ENCODE results near the gene DUSP12. TPM values are rescaled to one million over a fixed set of nuclear protein-coding genes. Genes with fewer than 3 reads are reported as not detected.
A peak's percentile ranks its signal among the peaks of the same experiment; 100 is the strongest.

Gene DUSP12
- polyA plus RNA-seq, 1 of the 3 experiments (the other 2 are of a cell fraction) = 41.7 TPM

DNA sequence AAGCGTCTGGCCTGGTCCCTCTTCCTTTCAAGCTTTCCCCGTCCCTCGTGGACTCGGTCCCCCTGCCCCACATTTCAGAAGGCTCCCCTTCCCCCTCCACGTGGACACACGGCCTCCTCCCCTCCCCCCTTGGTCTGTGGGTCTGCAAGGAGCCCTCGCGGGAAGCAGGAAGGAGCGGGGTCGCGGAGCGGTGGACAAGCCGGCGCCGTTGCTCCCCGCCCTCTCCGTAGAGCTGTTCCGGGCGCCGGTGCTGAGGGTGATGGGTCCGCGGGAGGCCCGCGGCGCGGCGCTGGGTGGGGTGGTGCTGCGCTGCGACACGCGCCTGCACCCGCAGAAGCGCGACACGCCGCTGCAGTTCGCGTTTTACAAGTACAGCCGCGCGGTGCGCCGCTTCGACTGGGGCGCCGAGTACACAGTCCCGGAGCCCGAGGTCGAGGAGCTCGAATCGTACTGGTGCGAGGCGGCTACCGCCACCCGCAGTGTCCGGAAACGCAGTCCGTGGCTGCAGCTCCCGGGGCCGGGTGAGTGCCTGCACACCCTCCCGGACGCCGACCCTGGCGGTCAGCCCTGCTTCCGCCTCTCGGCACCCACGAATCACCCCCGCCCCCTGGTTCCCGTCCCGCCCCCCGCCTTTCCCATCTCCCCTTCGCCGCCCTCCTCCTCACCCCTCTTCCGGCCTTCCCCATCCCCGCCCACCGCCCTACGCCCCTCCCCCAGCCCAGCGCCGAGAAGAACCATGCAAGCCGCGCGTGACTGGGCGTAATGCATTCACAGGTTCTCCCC, 22.9 kb upstream of the DUSP12 start:
- Histone ChIP-seq H3K4me1 (ENCODE audit: control insufficient read depth in 1 of 2, insufficient read depth in 2 of 2, low read depth in 1 of 2, low read length in 1 of 2) (peaks cover 13 to 15% of the 10 kb centered on the region in 2 experiments; a peak in 2 of 4 replicates), H2AFZ (ENCODE audit: low read depth) (peak overlapping the region; percentile 75), H3F3A (replicated peaks; ENCODE audit: insufficient read depth) (peaks cover 17% of the 10 kb centered on the region), H3K36me3 (replicated peaks in 1 of 2; ENCODE audit: control insufficient read depth in 1 of 2, insufficient read depth in 2 of 2, low read length in 1 of 2) (no peaks in the 10 kb centered on the region), H3K4me3 (ENCODE audit: low read depth in 2 of 2, low read length in 1 of 2) (peak overlapping the region; percentile 73 to 79), H4K20me1 (ENCODE audit: insufficient read depth) (no peaks in the 10 kb centered on the region), H3K27me3 (ENCODE audit: insufficient read depth) (no peaks in the 10 kb centered on the region), H3K79me2 (ENCODE audit: insufficient read depth) (no peaks in the 10 kb centered on the region; the same call in 1 of the 2 replicates), H3K27ac (ENCODE audit: low read depth in 2 of 2, low read length in 1 of 2) (peak overlapping the region; percentile 69 to 84), H3K4me2 (peak overlapping the region; percentile 98), H3K9me3 (no peaks in the 10 kb centered on the region), H3K9me2 (no peaks in the 10 kb centered on the region), H3K9ac (peak overlapping the region; percentile 88)
- 1% methylated on average over 13 of the region's 83 CpGs for WGBS (ENCODE audit: low lambda C conversion rate)
- TF ChIP-seq FOSL2 (IDR thresholded peaks at IDR 0.05; ENCODE audit: borderline replicate concordance, low read depth) (no peak), TEAD4 (IDR thresholded peaks at IDR 0.05; ENCODE audit: borderline replicate concordance, insufficient read depth) (0 out of 2 replicates have a peak, but pooled peaks have one; percentile 11), USF2 (IDR thresholded peaks at IDR 0.05; ENCODE audit: borderline replicate concordance, low read depth, low read length) (no peak), RAD21 (IDR thresholded peaks at IDR 0.05; ENCODE audit: low read length) (no peak), SIN3A (IDR thresholded peaks at IDR 0.05; ENCODE audit: borderline replicate concordance, low read depth, low read length) (peak; percentile 20; the same call in 1 of the 2 replicates), RXRA (IDR thresholded peaks at IDR 0.05; ENCODE audit: borderline replicate concordance, low read depth) (peak; percentile 28; the same call in 1 of the 2 replicates), ELF1 (IDR thresholded peaks at IDR 0.05) (peak; percentile 29; the same call in 1 of the 2 replicates), JUND (IDR thresholded peaks at IDR 0.05) (no peak), CHD2 (IDR thresholded peaks at IDR 0.05; ENCODE audit: low read length, partially characterized antibody) (peak; percentile 59), FOXM1 (IDR thresholded peaks at IDR 0.05; ENCODE audit: low read depth) (no peak), POLR2AphosphoS5 (IDR thresholded peaks at IDR 0.05; ENCODE audit: low read depth, low read length) (peak; percentile 71; the same call in 1 of the 2 replicates), EZH2phosphoT487 (IDR thresholded peaks at IDR 0.05; ENCODE audit: borderline replicate concordance, low read depth) (no peak), TAF1 (IDR thresholded peaks at IDR 0.05; ENCODE audit: borderline replicate concordance, low read depth, low read length) (peak; percentile 13; the same call in 1 of the 2 replicates), GABPA (IDR thresholded peaks at IDR 0.05; ENCODE audit: low read depth) (no peak; the same call in 1 of the 2 replicates)
- TF ChIP-seq, protein P1, sequence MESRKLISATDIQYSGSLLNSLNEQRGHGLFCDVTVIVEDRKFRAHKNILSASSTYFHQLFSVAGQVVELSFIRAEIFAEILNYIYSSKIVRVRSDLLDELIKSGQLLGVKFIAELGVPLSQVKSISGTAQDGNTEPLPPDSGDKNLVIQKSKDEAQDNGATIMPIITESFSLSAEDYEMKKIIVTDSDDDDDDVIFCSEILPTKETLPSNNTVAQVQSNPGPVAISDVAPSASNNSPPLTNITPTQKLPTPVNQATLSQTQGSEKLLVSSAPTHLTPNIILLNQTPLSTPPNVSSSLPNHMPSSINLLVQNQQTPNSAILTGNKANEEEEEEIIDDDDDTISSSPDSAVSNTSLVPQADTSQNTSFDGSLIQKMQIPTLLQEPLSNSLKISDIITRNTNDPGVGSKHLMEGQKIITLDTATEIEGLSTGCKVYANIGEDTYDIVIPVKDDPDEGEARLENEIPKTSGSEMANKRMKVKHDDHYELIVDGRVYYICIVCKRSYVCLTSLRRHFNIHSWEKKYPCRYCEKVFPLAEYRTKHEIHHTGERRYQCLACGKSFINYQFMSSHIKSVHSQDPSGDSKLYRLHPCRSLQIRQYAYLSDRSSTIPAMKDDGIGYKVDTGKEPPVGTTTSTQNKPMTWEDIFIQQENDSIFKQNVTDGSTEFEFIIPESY (IDR thresholded peaks at IDR 0.05; ENCODE audit: borderline replicate concordance, low read depth) = 0 out of 2 replicates have a peak, but pooled peaks have one; percentile 54
- TF ChIP-seq, protein P2, sequence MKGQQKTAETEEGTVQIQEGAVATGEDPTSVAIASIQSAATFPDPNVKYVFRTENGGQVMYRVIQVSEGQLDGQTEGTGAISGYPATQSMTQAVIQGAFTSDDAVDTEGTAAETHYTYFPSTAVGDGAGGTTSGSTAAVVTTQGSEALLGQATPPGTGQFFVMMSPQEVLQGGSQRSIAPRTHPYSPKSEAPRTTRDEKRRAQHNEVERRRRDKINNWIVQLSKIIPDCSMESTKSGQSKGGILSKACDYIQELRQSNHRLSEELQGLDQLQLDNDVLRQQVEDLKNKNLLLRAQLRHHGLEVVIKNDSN (IDR thresholded peaks at IDR 0.05; ENCODE audit: borderline replicate concordance, low read depth) = no peak
- TF ChIP-seq, protein P3, sequence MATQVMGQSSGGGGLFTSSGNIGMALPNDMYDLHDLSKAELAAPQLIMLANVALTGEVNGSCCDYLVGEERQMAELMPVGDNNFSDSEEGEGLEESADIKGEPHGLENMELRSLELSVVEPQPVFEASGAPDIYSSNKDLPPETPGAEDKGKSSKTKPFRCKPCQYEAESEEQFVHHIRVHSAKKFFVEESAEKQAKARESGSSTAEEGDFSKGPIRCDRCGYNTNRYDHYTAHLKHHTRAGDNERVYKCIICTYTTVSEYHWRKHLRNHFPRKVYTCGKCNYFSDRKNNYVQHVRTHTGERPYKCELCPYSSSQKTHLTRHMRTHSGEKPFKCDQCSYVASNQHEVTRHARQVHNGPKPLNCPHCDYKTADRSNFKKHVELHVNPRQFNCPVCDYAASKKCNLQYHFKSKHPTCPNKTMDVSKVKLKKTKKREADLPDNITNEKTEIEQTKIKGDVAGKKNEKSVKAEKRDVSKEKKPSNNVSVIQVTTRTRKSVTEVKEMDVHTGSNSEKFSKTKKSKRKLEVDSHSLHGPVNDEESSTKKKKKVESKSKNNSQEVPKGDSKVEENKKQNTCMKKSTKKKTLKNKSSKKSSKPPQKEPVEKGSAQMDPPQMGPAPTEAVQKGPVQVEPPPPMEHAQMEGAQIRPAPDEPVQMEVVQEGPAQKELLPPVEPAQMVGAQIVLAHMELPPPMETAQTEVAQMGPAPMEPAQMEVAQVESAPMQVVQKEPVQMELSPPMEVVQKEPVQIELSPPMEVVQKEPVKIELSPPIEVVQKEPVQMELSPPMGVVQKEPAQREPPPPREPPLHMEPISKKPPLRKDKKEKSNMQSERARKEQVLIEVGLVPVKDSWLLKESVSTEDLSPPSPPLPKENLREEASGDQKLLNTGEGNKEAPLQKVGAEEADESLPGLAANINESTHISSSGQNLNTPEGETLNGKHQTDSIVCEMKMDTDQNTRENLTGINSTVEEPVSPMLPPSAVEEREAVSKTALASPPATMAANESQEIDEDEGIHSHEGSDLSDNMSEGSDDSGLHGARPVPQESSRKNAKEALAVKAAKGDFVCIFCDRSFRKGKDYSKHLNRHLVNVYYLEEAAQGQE (IDR thresholded peaks at IDR 0.05; ENCODE audit: low read depth, low read length) = peak; percentile 64; the same call in 1 of the 2 replicates
- POLR2A ChIA-PET = interaction anchor here (0.6 to 1.5 kb wide), 6 partner anchors 11 to 529 kb away, joined by 3 to 9 read pairs (median 4); partner anchors contain the start of gene DUSP12
- CTCF ChIA-PET = interaction anchor here (1.0 to 5.9 kb wide), 8 partner anchors 8 to 239 kb away, joined by 3 to 62 read pairs (median 5); partner anchors contain the start of gene DUSP12
- DNase-seq = peak; percentile 96

All from SK-N-SH (cell line).